ENCODE measurements around the gene PERM1.

PERM1 gene

DNA sequence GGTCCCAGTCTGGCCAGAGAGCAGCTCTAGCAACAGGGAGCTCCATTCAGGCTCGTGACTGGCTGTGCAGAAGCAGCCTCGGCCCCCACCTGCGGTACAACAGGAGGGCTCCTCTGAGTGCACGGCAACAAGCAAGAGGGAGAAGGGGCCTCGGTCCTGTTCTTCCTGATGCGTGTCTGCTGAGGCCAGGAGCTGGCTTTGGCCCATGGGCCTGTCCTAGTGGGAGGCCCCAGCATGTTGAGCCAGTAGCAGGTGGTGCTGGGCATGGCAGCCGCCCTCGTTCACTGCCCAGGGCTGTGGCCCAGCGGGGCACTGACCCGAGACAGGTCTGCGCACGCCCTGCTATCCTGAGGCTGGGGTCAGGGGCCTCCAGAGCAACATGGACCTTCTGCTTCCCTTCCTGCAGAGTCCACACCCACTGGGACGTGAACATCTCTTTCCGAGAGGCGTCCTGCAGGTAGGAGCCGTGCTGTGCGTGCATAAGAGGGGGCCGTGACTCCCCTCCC lies 51.2 kb downstream of the PERM1 start:
- no peak for DNase-seq

DNA sequence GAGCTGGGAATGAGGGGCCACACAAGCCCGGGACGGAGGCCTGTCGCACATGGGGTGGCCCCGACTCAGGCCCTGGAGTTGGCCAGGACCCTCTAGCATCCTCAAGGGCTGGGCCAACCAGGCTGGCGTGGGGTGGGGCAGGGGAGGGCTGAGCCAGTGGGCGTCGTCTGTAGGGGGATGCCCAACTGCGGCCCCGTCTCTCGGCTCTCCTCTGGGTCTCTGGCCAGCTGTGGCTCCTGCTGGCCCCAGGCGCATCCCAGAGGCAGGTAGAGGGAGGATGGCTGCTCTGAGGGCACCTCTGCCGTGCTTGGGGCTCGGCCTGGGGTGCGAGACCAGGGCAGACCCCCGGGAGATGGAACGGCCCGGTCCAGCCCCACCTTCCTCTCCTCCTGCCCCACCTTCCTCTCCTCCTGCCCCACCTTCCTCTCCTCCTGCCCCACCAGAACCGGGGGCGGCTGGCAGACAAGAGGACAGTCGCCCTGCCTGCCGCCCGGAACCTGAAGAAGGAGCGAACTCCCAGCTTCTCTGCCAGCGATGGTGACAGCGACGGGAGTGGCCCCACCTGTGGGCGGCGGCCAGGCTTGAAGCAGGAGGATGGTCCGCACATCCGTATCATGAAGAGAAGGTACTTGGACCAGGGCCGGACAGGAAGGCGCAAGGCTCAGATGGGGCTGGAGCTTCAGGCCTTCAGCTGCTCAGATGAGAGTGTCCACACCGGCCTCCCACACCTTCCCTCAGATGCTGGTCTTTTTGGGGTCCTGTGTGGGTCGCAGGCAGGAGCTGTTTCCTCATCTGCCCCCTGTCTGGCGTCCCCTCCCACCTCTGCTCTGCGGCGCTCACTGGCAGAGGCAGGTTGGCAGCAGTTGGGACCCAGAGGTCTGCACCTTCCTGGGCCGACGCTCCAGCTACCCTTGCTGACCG lies 51.9 kb downstream of the PERM1 start:
- no peak for DNase-seq

DNA sequence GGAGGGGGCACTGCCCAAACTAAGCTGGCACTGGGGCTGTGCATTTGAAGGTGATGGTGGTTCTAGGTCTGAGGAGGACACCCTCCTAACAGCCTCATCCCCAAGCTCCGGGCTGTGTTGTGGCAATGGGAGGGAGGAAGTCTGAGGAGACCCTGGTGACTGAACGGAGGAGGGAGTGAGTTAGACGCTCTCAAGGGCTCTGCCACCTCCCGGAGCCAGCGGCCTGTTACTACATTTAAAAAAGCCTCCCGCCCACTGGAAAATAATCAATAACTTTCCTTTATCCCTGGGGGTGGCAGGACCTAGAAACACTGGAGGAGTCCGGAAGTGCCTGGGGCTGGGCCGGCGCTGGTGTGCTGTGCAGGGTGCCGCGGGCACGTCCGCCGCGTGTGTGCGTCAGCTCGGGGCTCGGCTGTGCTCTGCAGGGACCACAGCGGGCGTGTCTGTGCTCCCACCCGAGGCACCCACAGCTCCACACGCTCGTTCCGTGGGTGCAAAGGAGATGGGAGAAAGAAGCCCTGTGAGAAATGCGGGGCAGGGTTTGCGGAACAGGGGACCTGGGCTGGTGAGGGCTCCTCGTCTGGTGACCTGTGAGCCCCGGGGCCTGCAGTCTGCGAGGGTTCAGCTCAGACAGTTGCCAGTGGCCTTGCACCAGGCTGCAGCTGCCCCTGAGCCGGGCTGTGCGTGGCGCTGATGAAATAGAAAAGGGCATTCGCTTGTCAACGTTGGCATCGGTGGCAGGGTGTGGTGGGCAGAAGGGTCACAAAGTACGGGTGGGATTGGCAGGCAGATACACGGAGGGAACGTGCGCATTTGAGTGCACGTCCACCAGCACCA lies 52.9 kb downstream of the PERM1 start:
- no peak for DNase-seq

DNA sequence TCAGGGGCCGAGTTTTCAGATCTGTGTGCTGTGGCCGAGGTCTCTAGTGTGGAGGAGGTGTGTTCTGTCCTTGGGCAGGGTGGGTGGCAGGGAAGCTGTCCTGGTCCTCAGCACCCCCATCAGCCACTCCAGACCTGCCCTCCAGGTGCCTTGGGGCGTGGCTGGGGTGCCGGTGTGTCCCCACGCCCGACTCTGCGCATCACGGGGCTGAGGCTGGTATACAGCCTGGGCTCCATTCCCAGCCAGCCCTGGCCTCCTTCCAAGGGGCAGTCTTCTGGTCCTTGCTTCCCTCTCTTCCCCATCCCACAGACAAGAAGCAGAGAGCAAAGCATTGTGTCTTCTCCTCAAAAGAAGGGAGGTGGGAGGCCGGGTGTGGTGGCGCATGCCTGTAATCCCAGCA lies 54.1 kb downstream of the PERM1 start:
- DNase-seq: no peak

DNA sequence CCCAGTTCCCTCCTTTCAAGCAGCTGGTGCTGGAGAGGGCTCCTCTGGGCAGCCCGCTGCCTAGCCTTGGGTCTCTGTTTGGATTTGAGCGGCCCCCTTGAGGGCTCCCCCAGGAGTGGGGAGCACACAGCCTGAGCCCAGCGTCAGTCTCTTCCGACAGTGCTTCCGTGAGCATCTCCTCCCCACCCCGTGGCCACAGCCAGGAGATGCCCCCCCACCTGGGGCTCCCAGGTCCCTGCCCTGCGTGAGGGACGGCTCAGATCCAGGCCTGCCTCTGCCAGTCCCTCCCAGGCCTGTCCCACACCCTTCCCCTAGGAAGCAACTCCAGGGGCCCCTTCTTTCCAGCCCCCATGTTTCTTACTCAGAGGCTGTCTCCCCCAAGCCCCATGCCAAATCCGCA lies 54.7 kb downstream of the PERM1 start:
- no peak for DNase-seq

DNA sequence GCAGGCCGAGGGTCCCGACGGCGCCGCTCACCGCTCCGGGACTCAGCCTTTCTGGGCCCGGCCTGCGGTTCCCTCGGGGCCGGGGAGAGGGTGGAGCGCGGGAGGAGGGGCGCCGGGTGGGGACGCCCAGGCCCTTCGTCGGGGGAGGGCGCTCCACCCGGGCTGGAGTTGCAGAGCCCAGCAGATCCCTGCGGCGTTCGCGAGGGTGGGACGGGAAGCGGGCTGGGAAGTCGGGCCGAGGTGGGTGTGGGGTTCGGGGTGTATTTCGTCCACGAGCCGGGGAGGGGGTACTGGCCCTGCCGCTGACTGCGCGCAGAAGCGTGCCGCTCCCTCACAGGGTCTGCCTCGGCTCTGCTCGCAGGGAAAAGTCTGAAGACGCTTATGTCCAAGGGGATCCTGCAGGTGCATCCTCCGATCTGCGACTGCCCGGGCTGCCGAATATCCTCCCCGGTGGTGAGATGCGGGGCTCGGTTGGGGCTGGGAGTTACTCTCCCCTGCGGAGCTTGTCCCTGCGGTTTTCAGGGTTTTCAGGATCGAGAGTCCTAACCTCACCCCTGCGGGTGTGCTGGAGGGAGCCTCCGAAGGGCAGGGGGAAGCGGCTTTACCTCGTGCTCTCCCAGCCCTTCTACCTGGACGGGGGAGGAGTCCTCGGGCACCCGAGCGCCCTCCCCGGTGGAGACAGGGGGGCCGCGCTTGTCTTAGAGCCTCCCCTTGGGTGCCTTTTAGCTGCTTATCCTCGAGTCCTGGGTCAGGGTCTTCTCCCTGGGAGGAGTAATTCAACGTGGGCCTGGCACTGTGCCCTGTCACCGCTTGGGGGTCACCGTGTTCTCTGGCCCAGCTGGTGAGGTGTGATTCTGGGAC lies 56.1 kb downstream of the PERM1 start:
- DNase-seq: no peak

Measured in bone marrow (tissue), 2 donors.